GM23338 (cell line): ENCODE results near the gene AOPEP.

Experiments
- CTCF ChIP-seq, 2 experiments: fragments of 200-600 bp in 1 of 2; sonication (generic) in 1 of 2; conservative IDR thresholded peaks; 2 replicates each; pipeline versions ENCODE4 v1.5.1 to v1.6.1; 2016 to 2017; ENCODE audit warnings: antibody characterized with exemption in 2 of 2, low read depth in 2 of 2, mild to moderate bottlenecking in 2 of 2, moderate library complexity in 1 of 2
- EZH2 ChIP-seq: fragments of 200-600 bp; sonication (generic); IDR thresholded peaks from one replicate; pipeline ENCODE4 v1.8.0; 2017; ENCODE audit warnings: antibody characterized with exemption, mild to moderate bottlenecking, low read depth; ENCODE audit not compliant: unreplicated experiment
- EZH2phosphoT487 ChIP-seq: fragments of 200-600 bp; sonication (generic); IDR thresholded peaks from one replicate; pipeline ENCODE4 v1.8.1; 2018; ENCODE audit warnings: antibody characterized with exemption; ENCODE audit not compliant: unreplicated experiment
- NANOG ChIP-seq: IDR thresholded peaks from 2 replicates; pipeline ENCODE4 v1.6.1; 2016; ENCODE audit warnings: antibody characterized with exemption, borderline replicate concordance
- REST ChIP-seq: IDR thresholded peaks from one replicate; pipeline ENCODE4 v1.6.1; 2018; ENCODE audit warnings: antibody characterized with exemption; ENCODE audit not compliant: unreplicated experiment

- no peak for TF ChIP-seq CTCF (conservative IDR thresholded peaks at IDR 0.05; ENCODE audit: low read depth in 2 of 2)
- no peak for TF ChIP-seq EZH2
- TF ChIP-seq REST: no peak
- TF ChIP-seq EZH2phosphoT487: no peak
- TF ChIP-seq NANOG: no peak
These were observed 206.4 kb downstream of the AOPEP start for GRCh38 chr9:94932652-94933510.
